Testis (tissue), 2 donors: ENCODE results near the gene AGBL4.

Experiments used
- POLR2A ChIP-seq: fragments of 450-650 bp; IDR thresholded peaks from one replicate; pipeline ENCODE4 v1.6.1; 2017; ENCODE audit warnings: antibody characterized with exemption, mild to moderate bottlenecking, moderate library complexity
- TF ChIP-seq, protein P1 (sequence below), 3 experiments: fragments of 450-650 bp in 2 of 3; fragments of 200-600 bp in 1 of 3; sonication (generic) in 1 of 3; IDR thresholded peaks; one replicate each; pipeline ENCODE4 v1.5.1; 2016 to 2019; ENCODE audit warnings: antibody characterized with exemption in 3 of 3, mild to moderate bottlenecking in 2 of 3, moderate library complexity in 1 of 3

GRCh38 chr1:48785869-48786268 lies 1237.9 kb downstream of the AGBL4 start:
- TF ChIP-seq, protein P1, sequence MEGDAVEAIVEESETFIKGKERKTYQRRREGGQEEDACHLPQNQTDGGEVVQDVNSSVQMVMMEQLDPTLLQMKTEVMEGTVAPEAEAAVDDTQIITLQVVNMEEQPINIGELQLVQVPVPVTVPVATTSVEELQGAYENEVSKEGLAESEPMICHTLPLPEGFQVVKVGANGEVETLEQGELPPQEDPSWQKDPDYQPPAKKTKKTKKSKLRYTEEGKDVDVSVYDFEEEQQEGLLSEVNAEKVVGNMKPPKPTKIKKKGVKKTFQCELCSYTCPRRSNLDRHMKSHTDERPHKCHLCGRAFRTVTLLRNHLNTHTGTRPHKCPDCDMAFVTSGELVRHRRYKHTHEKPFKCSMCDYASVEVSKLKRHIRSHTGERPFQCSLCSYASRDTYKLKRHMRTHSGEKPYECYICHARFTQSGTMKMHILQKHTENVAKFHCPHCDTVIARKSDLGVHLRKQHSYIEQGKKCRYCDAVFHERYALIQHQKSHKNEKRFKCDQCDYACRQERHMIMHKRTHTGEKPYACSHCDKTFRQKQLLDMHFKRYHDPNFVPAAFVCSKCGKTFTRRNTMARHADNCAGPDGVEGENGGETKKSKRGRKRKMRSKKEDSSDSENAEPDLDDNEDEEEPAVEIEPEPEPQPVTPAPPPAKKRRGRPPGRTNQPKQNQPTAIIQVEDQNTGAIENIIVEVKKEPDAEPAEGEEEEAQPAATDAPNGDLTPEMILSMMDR (IDR thresholded peaks at IDR 0.05), result no peak
- no peak for TF ChIP-seq POLR2A
